HG03378 (cell line): ENCODE measurements around the gene DGKI.

Source experiments
- ATAC-seq: cut with Tn5 transposase; IDR thresholded peaks from one replicate; pipeline ENCODE4 v1.9.1; 2021; ENCODE audit warnings: mild to moderate bottlenecking, moderate library complexity; ENCODE audit not compliant: unreplicated experiment

The DGKI gene

DNA sequence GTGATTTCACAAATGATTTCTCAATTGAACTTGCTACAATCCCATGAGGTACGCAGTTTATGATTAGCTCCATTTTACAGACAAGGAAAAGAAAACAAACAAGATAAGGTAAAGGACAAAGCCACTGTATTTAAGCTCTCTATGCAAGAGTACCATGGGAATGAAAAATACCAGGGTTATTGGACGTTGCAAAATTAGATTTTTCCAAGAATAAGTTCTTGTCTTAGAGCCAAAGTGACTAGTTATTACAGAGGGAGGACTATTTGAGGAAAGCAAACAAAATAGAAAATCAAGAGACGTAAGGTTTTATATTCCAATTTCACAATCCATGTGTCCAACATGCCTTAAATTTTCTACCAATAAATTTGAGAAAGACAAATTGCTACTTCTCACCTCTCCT lies 405.3 kb downstream of the DGKI start:
- no peak for ATAC-seq

DNA sequence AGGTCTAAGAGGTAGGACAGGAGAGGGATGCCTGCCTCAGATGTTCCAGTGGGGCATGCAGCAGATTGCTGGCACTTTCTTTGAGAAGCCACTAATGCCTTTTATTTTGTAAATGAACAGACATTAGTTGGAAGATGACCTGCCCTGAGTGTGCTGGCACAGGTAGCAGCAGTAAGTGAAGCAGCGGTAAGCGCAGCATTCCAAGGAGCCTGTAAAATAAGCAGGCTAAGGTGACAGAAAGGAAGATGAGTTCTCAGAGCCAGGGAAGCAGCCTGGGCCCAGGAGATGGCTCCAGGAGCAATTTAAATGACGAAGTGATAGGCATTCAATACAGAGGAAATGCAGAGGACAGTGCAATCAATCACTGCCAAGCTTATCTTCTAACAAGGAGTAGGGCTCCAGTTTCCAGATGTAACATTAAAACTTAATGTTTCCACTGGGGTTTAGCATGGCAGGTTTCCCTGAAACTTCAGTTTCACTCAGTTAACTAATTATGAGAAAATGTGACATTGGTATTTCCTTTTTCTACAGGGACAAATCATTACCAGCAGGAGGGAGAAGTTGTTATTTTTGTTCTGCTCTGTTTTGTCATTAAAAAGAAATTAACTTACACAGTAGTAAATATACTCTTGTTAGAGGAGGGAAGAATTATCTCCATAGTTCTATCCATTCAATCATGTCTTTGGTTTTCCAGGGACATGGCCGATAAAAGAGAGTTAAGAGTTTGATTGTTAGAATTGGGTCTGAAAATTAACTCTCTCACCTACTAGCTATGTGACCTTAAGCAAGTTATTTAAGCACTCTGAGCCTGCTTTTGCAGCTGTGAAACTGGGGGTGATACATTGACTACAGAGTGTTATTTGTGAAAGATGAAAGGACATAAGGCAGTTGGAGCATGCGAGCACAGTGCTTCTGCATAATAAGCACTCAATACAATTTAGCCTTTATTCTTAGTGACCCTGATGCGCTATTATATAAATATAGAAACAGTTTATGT lies 406.6 kb downstream of the DGKI start:
- ATAC-seq = no peak

DNA sequence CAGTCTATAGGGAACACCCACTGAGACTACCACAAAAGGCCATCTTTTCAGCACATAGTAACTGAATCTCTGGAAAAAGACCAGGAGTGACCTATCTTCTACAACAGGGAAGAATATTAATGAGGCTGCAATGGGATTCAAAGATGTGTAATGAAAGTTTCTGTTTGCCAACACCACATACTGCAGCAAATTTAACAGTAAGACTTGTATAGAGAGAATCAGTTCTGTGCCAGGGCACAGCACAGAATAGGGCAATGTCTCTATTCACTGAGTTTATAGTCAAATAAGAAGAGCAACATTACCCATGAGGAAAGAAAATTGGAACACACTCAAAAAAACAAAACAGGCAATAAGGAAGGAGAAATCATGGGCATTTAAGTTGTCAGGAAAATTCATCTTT lies 411.8 kb downstream of the DGKI start:
- no peak for ATAC-seq

DNA sequence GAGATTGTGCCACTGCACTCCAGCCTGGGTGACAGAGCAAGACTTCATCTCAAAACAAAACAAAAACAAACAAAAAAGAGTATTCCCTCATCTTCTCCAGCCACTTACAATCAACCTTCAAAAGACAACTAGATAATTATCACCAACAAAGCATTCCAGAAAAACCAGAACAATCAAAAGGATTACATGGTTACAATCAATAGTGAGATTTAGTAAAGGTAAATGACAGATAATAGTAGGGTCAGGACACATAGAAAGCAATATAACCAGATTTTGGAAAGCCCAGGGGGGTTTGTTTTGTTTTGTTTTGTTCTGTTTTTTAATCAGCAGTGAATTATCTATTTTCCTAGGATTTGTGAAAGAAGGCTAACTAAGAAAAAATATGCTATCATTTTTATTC lies 412.2 kb downstream of the DGKI start:
- ATAC-seq = no peak

DNA sequence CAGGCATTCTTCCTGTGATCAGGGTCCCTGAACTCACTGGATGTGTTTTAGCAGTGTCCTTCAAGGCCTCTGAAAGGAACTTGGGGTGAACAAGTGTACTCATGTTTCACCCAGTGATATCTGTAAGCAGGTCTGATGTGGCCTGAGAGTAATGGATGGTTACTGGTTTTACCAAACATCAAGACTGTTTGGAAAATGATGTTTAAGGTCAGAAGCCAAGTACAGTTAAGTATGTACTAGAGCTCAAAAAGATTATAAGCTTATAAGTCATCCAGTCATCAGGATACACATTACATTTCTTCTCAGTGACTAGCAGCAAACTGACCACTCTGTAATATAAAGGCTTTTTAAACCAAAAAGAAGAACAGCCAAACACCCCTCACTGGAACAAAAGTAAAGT lies 423.5 kb downstream of the DGKI start:
- no peak for ATAC-seq

DNA sequence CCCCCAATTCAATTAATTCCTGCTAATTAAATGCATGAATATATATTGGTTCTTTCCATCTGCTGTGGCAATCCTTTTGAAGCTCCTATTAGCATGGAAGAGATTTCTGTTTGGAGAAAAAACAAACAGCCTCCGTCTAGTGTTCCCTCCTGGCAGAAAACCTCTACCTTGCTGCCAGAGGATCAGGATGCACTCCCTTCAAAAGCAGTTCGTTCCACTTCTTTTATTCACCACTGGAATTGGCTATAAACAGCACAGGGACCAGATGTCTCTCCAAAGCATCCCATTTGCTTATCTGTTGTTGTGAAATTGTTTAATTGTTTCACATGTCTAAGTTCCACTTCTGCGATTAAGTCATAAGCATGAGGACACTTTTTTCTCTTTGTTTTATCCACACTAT lies 425.4 kb downstream of the DGKI start:
- no peak for ATAC-seq

DNA sequence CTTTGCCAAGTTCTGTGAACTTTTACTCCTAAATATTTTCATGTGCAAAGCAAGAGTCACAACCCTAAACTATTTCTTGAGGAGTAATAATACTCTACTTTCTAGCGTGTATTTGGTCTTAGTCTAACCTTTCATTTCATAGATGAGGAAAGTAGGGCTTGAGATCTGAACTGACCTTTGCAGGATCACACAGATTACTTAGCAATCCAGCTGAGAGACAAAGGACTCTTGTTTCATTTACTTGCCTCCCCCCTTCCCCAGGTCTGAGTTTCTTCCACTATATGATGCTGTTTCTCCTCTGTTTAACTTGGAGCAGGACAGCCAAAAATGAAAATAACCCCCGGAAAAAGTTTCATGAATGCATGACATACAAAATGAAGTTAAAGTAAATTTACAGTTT lies 427.9 kb downstream of the DGKI start:
- ATAC-seq = no peak

DNA sequence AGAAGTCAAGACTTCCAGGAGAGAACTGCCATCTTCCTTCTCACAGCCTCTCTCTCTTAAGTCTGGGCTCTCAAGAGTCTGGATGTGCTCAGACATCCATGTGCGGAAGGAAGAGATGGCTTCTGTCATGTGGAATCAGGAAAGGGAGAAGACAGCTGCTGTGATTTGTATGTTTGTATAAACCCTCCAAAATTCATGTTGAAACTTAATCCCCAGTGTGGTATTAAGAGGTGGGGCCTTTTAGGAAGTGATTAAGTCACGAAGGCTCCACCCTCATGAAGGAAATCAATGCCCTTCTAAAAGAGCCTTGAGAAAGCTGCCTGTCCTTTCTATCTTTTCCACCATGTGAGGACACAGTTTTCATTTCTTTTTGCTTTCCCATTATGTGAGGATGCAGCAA lies 429.3 kb downstream of the DGKI start:
- ATAC-seq = no peak

DNA sequence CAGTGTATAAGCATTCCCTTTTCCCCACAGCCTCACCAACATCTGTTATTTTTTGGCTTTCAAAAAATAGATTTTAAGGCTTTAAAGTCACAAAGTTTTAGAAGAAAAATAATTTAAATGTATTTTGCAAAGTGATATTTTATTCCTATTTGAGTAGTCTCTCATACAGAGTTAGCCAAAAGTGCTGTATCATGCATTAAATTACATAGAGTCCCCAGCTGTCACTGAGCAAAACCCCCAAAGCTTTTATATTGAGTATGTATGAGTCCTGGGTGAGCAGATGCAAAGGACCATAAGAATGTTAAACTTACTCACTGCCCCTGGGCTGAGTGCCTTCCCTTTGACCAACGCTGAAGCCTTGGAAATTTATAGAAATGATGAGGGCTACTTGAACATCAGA lies 432.9 kb downstream of the DGKI start:
- ATAC-seq = no peak

DNA sequence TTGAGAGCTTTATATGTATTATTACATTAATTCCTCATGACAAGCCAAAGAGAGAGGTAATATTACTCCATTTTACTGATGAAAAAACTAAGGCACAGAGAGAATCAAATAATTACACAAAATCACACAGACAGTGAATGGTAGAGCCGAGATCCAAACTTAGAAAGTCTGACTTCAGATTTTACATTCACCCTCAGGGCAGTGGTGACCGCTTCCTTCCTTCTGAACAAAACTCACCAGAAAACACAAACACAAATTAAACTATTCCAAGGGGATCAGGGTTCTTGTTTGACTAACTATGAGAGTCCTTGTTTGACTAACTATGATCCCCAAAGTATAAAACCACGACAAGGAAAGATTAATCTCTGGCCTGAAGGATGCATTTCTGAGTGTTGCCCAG lies 435.3 kb downstream of the DGKI start:
- no peak for ATAC-seq

DNA sequence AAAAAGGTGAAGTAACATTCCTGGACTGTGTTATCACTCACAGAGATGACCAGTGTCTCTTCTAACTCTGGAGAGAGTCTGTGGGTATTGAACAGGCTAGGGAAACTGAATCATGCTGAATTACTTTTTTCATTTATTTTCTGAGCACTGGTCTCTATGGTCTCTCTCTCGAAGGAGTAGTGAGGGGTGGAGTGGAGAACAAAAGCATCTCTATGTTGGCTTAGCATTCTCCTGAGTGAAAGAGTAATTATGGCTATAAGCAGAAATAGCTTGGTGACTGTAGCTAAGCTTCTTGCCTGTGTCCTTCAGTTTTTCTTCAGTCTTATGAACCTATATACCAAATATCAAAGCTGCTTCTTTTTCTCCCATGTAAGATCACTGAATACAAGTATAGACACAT lies 438.6 kb downstream of the DGKI start:
- no peak for ATAC-seq

DNA sequence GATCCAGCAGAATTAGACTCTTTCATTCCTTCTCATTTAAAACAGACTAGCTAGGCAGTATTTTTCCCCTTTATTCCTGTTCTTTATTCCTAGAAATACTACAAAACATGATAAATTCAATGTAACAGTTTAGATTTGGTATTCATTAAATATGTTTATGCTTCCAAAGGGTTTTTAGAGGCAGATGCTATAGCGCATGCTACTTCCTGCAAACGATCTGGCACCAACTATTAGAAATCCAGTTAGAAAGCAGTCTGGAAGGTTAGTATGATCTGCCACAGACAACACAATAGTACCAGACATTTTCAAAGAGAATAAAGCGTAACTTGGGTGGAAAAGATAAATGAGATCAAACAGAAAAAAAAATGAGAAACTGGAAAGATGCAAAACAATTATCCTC lies 439.7 kb downstream of the DGKI start:
- no peak for ATAC-seq

DNA sequence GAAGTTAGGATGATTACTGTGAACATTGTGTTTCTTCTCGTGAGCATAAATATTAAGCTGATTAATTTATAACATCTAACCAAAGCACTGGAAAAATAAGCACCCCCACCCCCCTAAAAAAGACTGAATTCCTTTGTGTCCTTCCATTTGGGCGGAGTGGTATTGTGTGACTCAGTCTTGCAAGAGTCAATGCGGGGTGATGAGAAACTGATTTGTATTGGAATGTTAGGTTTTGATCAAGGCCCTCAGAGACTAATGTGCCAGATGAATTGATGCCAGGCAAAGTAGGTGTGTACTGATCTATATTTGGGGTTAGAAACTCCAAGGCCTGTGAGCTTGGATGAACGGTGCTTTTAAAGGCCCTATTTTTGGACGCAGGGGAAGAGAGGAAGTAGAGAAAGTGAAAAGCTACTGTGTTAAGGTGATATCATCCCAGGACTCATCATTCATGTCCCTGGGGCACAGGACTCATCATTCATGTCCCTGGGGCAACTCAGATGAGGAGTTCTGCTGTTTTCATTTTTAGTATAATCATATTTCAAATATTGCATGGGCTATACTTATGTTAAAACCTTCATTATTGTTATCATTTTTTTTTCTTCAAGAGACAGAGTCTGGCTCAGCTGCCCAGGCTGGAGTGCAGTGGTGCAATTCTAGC lies 442.0 kb downstream of the DGKI start:
- ATAC-seq = no peak

DNA sequence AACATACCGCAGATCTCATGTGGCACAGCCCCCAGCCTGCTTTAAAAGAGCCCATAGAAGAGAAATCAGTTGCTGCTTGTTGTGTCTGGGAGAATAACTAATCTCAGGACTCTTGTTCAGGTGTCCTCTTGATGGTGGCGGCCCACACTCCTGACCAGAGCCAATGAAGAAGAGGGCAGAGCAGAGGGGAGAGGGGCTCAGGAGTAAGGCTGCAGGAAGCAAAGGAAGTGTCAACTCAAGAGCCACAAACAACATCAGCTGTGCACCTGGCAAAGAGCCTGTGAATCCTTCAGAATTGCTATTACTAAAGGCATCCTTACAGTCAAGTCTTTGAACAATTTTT lies 443.4 kb downstream of the DGKI start:
- no peak for ATAC-seq

DNA sequence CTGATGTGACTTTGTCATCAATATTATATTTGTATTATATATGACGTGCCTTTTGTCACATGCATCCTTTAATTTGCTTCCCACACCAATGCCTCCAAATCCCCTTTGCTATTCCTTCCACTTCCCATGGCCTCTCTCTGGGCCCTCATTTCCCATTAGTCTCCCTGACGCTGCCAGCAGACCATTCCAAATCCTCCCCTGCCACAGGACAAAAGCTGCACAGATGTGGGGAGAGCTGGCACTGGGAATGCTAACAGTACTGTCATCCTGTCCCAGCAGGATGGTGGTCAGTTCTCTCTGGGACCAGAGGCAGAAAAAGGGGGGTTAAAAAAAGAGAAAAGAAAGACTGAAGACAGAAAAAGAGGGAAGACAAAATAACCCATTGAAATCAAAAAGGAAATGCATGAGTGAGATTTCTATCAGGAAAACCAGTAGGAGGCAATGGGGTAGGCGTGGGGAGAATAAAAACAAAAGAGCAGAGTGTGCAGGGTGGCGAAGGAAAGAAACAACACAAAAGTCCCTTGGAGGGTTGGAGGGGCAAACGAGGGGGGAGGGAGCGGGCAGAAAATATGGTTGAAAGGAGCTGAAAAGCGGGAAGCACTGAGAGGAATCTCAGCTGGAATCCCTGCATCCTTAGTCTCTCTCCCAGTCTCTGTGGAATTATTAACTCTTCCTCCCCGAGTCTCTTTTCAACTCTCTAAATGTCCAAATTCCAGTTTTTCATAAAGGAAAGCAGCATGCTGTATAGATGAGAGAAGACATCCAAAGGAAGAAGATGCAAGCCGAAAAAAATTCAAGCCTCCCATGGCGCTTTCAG lies 444.0 kb downstream of the DGKI start:
- ATAC-seq = no peak

DNA sequence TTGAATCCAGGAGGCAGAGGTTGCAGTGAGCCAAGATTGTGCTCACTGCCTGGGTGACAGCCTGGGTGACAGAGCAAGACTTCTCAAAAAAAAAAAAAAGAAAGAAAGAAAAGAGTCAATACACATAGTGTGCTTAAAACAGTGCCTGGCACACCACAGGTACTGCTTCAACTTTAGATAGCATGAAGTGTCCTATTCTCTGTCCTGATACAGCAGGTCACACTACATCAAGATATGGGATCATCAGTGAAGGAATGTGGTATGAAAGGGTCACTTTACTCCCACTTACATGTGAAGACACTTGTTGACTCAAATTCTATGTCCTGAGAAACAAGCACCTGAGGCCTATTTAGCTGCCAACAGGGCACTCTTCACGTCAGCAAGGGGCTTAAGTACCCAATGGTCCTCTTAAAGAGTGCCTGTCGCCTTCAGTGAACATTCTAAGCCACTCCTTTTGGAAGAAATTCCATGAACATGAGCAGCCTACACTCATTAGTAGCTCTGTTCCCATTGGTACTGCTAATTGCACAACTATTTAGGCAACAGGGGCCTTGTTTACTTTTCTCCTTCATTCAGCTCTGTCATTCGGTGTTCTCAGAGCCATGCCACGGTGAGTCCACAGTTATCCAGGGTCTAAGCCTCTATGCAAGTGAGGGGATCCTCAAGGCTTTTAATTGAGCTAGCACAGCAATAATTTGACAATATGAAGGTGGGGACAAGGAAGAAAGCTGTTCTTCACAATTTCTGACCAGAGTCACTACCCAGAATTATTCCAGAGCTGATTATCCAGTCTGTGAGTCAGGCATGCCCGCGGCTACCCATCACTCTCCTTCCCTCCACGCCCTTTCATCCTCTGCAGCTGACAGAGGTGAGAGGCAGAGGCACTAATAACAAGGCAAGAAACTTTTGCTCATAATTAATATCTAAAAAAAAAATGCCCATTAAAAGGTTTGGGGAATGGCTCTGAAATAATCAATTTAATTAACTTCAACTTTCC lies 446.6 kb downstream of the DGKI start:
- ATAC-seq = no peak

DNA sequence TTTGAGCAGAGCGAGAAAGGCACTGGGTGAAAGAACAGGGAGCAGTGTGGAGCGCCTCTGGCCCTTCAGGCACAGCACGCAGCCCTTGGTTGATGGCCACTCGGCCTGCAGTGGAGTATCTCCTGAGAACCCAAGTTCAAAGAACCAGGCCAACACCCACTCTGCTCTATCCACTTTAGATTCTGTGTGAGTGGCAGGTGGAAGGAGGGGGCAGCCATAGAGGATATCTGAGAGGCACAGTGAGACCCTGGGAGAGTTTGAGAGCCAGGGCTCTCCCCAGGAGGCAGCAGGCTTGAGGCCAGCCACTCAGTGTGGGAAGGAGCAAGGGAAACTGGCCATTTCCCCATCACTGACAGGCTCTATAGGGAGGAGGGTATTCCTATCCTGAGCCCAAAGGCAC lies 450.7 kb downstream of the DGKI start:
- no peak for ATAC-seq

DNA sequence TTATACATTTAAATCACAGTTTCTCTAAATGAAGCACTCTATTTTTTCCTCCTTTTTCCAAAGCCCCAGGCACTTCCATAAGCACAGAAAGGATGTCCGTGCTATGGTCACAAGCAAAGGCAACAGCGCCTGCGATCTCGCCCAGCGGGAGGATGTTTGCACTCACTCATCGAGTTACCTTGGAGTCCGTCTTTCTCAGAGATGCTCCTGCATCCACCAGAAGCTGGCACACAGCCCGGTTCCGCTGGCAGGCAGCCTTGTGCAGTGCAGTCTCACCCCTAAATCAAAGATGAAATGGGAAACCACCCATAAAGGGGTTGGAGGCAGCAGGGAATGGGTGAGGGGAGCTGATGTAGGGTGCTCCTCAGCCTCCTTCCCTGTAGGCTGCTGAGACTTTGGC lies 451.4 kb downstream of the DGKI start:
- no peak for ATAC-seq

DNA sequence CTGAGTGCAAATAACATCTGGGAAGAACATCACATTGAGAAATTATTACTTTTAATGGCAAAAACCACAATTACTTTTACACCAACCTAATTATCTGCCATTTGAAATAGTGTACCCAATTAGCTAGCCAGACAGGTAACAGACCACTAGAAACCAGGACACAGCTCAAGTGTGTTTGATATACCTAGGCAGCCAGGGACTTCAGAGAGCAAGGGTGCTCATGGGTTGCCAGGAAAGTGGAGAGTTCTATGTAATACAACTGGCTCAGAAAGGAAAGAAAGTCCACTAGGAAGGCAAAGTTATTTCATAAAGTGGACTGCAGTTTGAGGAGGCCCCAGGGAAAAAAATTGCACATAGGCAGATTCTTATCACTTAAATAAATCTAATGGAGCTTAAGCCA lies 453.2 kb downstream of the DGKI start:
- no peak for ATAC-seq

DNA sequence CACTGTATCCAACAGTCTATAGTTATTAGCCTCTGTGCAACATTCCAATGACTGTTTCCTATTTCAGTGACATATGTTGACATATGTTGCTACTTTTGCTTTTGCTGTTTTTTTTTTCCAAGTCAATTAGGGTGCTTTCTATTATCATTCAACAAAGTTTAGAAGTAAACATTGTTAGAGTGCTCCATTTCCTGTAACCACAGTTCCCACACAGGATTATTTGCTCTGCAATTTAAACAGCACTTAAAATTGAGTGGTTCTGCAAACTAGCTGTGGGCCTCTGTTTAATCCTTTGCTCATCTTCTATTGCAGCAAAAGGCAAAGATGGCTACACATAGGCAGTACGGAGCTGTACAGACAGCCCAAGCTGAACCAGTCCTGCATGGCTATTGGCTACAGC lies 456.7 kb downstream of the DGKI start:
- no peak for ATAC-seq
